Activated CD8-positive, alpha-beta memory T cell treated with anti-CD3 and anti-CD28 coated beads for 36 hours (primary cell): Measurements from ENCODE around the gene ARRB2. TPM values are rescaled to one million over a fixed set of nuclear protein-coding genes. Genes with fewer than 3 reads are reported as not detected.
"Not testable (repeated sequence)": the region's sequence is repeated elsewhere in the genome, so short reads cannot be mapped to it uniquely, and the experiment has no call there.

Experiments
- CTCF ChIA-PET: fragments of 350-600 bp; sonication (Branson Sonifier 250); formaldehyde crosslinking; loops from one replicate; lab custom pipeline; 2021; ENCODE audit warnings: antibody characterized with exemption; lab: Charles Lee
- POLR2A ChIA-PET: fragments of 350-600 bp; sonication (Branson Sonifier 250); formaldehyde crosslinking; loops from one replicate; lab custom pipeline; 2021; ENCODE audit warnings: antibody characterized with exemption; lab: Charles Lee
- total RNA-seq, 2 experiments: library from RNA; stranded (reverse); gene quantifications; one replicate each; pipeline ENCODE4 v1.2.3, GENCODE V29; 2021

Gene ARRB2
- 100 to 1,000 TPM; 183 to 193 TPM for total RNA-seq

- CTCF ChIA-PET, result interaction anchor here (0.8 to 1.1 kb wide), 6 partner anchors 16 to 142 kb away, joined by 3 to 8 read pairs (median 3); partner anchors contain the start of gene PSMB6
- POLR2A ChIA-PET, result interaction anchor here (0.6 to 1.2 kb wide), 5 partner anchors 9 to 258 kb away, joined by 3 to 8 read pairs (median 3); partner anchors contain the start of genes C17orf107 and SPAG7
Measured at GRCh38 chr17:4709794-4710692, at the start of gene ARRB2. TSS of gene ARRB2 (plus strand) at chr17:4710632. CDS start at chr17:4710722, 90 bp downstream.

GRCh38 chr17:4663711-4664110 is 46.7 kb upstream of the ARRB2 start:
- ChIA-PET POLR2A (no interaction called here), CTCF (no interaction called here)

GRCh38 chr17:4664230-4664629 is 46.2 kb upstream of the ARRB2 start:
- CTCF ChIA-PET, result no interaction called here
- POLR2A ChIA-PET, result no interaction called here

GRCh38 chr17:4665027-4665426 is 45.4 kb upstream of the ARRB2 start:
- POLR2A ChIA-PET, result no interaction called here

GRCh38 chr17:4666296-4666695 is 44.1 kb upstream of the ARRB2 start:
- POLR2A ChIA-PET, result no interaction called here
- CTCF ChIA-PET, result no interaction called here

More at GRCh38 chr17:4665027-4665426, 45.4 kb upstream of the ARRB2 start:
- CTCF ChIA-PET, result interaction anchor here (0.9 kb wide), 1 partner anchor 27 kb away, joined by 3 read pairs; no protein-coding TSS in a partner anchor

GRCh38 chr17:4667166-4667565 is 43.3 kb upstream of the ARRB2 start:
- POLR2A ChIA-PET, result no interaction called here
- CTCF ChIA-PET, result no interaction called here

- POLR2A ChIA-PET, result interaction anchor here (0.6 kb wide), 1 partner anchor 118 kb away, joined by 8 read pairs; no protein-coding TSS in a partner anchor
- CTCF ChIA-PET, result no interaction called here
Measured at GRCh38 chr17:4672055-4672630, 38.3 kb upstream of the ARRB2 start.

- CTCF ChIA-PET, result no interaction called here
- POLR2A ChIA-PET, result no interaction called here
Measured at GRCh38 chr17:4672751-4673150, 37.7 kb upstream of the ARRB2 start.

GRCh38 chr17:4673169-4673568 is 37.3 kb upstream of the ARRB2 start:
- ChIA-PET CTCF (interaction anchor here (0.5 kb wide), 1 partner anchor 290 kb away, joined by 6 read pairs; no protein-coding TSS in a partner anchor), POLR2A (no interaction called here)

- ChIA-PET CTCF (no interaction called here), POLR2A (no interaction called here)
Measured at GRCh38 chr17:4673986-4674684, 36.3 kb upstream of the ARRB2 start.

- POLR2A ChIA-PET, result no interaction called here
- CTCF ChIA-PET, result interaction anchor here (0.6 kb wide), 1 partner anchor 214 kb away, joined by 3 read pairs; no protein-coding TSS in a partner anchor
Measured at GRCh38 chr17:4674685-4674998, 35.8 kb upstream of the ARRB2 start.

- CTCF ChIA-PET, result no interaction called here
Measured at GRCh38 chr17:4675791-4676190, 34.6 kb upstream of the ARRB2 start.

GRCh38 chr17:4676791-4677190 is 33.6 kb upstream of the ARRB2 start:
- ChIA-PET CTCF (no interaction called here), POLR2A (no interaction called here)

More at GRCh38 chr17:4675791-4676190, 34.6 kb upstream of the ARRB2 start:
- POLR2A ChIA-PET, result no interaction called here

- POLR2A ChIA-PET, result no interaction called here
- CTCF ChIA-PET, result no interaction called here
Measured at GRCh38 chr17:4678448-4679026, 31.9 kb upstream of the ARRB2 start.

- ChIA-PET POLR2A (no interaction called here), CTCF (no interaction called here)
Measured at GRCh38 chr17:4679658-4680057, 30.8 kb upstream of the ARRB2 start.

GRCh38 chr17:4683739-4684138 is 26.7 kb upstream of the ARRB2 start:
- POLR2A ChIA-PET, CTCF ChIA-PET: not testable (repeated sequence)

- POLR2A ChIA-PET, CTCF ChIA-PET: not testable (repeated sequence)
Measured at GRCh38 chr17:4689872-4690271, 20.6 kb upstream of the ARRB2 start.

- ChIA-PET CTCF (no interaction called here), POLR2A (no interaction called here)
Measured at GRCh38 chr17:4690745-4691144, 19.7 kb upstream of the ARRB2 start.

- ChIA-PET POLR2A (no interaction called here), CTCF (interaction anchor here (0.8 kb wide), 1 partner anchor 27 kb away, joined by 3 read pairs; no protein-coding TSS in a partner anchor)
Measured at GRCh38 chr17:4691686-4692085, 18.7 kb upstream of the ARRB2 start.
